Activated CD4-positive, alpha-beta T cell treated with anti-CD3 and anti-CD28 coated beads, Interleukin-2, amount 10 ng/mL, durations not matched to agents 7 days and 5 days (primary cell): ENCODE data around the gene GPBP1L1. TPM values are rescaled to one million over a fixed set of nuclear protein-coding genes. Genes with fewer than 3 reads are reported as not detected.
"Not testable (repeated sequence)": the region's sequence is repeated elsewhere in the genome, so short reads cannot be mapped to it uniquely, and the experiment has no call there.

ENCODE experiments used
- CTCF ChIA-PET: fragments of 350-600 bp; sonication (Branson Sonifier 250); formaldehyde crosslinking; loops from one replicate; lab custom pipeline; 2021; ENCODE audit warnings: antibody characterized with exemption; lab: Charles Lee
- POLR2A ChIA-PET: fragments of 350-600 bp; sonication (Branson Sonifier 250); formaldehyde crosslinking; loops from one replicate; lab custom pipeline; 2021; ENCODE audit warnings: antibody characterized with exemption; lab: Charles Lee
- DNase-seq: peaks from one replicate; pipeline ENCODE4 v3.0.0-alpha.2; 2020
- H3K27ac Mint-ChIP-seq: one replicate; pipeline ENCODE4 v1.8.0; 2021; ENCODE audit warnings: mild to moderate bottlenecking, moderate library complexity, mixed read lengths
- H3K27me3 Mint-ChIP-seq: one replicate; pipeline ENCODE4 v1.8.0; 2021; ENCODE audit warnings: mixed read lengths
- H3K36me3 Mint-ChIP-seq: one replicate; pipeline ENCODE4 v1.8.0; 2021; ENCODE audit warnings: low read depth, mixed read lengths
- H3K4me1 Mint-ChIP-seq: one replicate; pipeline ENCODE4 v1.8.0; 2021; ENCODE audit warnings: mixed read lengths
- H3K4me3 Mint-ChIP-seq: one replicate; pipeline ENCODE4 v1.8.0; 2021; ENCODE audit warnings: mild to moderate bottlenecking, moderate library complexity, mixed read lengths
- H3K9me3 Mint-ChIP-seq: one replicate; pipeline ENCODE4 v1.8.0; 2021; ENCODE audit warnings: mixed read lengths
- total RNA-seq, 2 experiments: library from RNA; stranded (reverse); gene quantifications; one replicate each; pipeline ENCODE4 v1.2.3, GENCODE V29; 2021

GPBP1L1 gene
- total RNA-seq, 2 experiments from 2014 or later = 117 to 124 TPM

DNA sequence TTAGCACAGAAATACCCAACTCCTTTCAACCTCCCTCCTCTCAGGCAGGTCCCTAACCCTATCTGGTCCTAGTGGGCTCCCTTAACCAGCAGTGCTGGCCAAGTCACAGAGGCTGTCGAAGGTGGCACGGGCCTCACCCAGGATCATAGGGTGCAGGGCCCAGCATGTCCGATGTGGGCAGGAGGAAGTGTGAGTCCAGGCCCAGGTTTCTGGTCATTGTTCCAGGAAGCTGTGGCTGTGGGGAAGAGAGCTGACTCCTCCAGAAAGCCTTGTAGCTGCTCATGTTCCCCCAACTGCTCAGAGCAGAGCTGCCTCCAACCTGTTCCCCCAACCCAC, 64.9 kb downstream of the GPBP1L1 start:
- Mint-ChIP-seq H3K4me3 (no peak overlapping the region), H3K4me1 (no peaks in the 10 kb centered on the region), H3K9me3 (no peaks in the 10 kb centered on the region), H3K27ac (peak overlapping the region; percentile 25), H3K27me3 (no peaks in the 10 kb centered on the region), H3K36me3 (peaks cover 33% of the 10 kb centered on the region)
- CTCF ChIA-PET = interaction anchor here (0.6 kb wide), 1 partner anchor 10 kb away, joined by 6 read pairs; no protein-coding TSS in a partner anchor
- DNase-seq = no peak
- POLR2A ChIA-PET = no interaction called here

GRCh38 chr1:45620588-45621500, 65.5 kb downstream of the GPBP1L1 start:
- Mint-ChIP-seq H3K4me1 (no peaks in the 10 kb centered on the region), H3K27me3 (no peaks in the 10 kb centered on the region), H3K4me3 (no peak overlapping the region), H3K27ac (peak overlapping the region; percentile 37), H3K36me3 (peaks cover 39% of the 10 kb centered on the region), H3K9me3 (no peaks in the 10 kb centered on the region)
- ChIA-PET CTCF (interaction anchor here (0.6 kb wide), 1 partner anchor 10 kb away, joined by 6 read pairs; no protein-coding TSS in a partner anchor), POLR2A (no interaction called here)
- DNase-seq = no peak

- Mint-ChIP-seq H3K36me3 (peaks cover 43% of the 10 kb centered on the region), H3K27me3 (no peaks in the 10 kb centered on the region), H3K27ac (peak overlapping the region; percentile 74), H3K4me1 (no peaks in the 10 kb centered on the region), H3K4me3 (no peak overlapping the region), H3K9me3 (no peaks in the 10 kb centered on the region)
- ChIA-PET CTCF (interaction anchor here (1.3 kb wide), 1 partner anchor 10 kb away, joined by 3 read pairs; no protein-coding TSS in a partner anchor), POLR2A (interaction anchor here (0.7 kb wide), 1 partner anchor 36 kb away, joined by 3 read pairs; no protein-coding TSS in a partner anchor)
- DNase-seq = no peak
These were observed 67.0 kb downstream of the GPBP1L1 start for GRCh38 chr1:45619149-45619921.

DNA sequence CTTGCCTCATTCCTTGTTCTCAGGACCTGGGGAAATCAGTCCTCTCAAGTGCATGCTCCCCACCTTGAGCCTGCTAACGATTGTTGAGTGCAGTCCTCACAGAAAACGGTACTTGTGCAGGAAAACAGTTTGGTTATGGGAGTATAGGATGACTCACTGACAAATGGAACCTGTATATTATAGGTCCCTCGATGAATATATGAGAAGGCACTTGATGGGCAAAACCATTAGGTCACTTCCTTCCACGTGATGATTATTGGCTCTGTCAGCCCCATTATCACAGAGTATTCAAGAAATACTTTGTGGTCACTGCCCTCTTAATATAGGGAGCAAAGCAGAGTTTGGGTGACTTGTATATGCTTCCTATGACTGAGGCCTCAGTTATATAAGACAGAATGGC, 68.7 kb downstream of the GPBP1L1 start:
- no peak overlapping the region for H3K27ac Mint-ChIP-seq
- H3K36me3 Mint-ChIP-seq = peaks cover 43% of the 10 kb centered on the region
- CTCF ChIA-PET = no interaction called here
- H3K4me3 Mint-ChIP-seq = no peak overlapping the region
- no peaks in the 10 kb centered on the region for H3K9me3 Mint-ChIP-seq
- no peak for DNase-seq
- POLR2A ChIA-PET = no interaction called here
- H3K27me3 Mint-ChIP-seq = no peaks in the 10 kb centered on the region
- H3K4me1 Mint-ChIP-seq = no peaks in the 10 kb centered on the region

DNA sequence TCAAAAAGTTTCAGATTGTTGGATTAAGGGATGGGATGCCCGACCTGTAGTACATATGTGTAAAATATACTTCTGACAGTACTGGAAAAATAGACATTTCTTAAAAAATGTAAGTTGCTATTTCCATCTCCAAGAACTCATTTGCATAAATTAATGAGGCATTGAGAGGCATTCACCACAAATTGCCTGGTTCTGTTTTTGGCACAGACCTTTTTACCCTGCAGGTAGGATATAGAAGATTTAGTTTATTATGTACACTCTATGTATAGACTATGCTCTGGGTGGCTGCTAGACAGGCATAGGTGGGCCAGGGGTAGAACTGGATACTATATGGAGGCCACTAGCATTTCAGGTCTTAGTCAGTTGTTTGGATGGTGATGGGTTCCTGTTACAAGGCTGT, 70.4 kb downstream of the GPBP1L1 start:
- CTCF ChIA-PET = no interaction called here
- H3K9me3 Mint-ChIP-seq = no peaks in the 10 kb centered on the region

GRCh38 chr1:45612941-45613579, 73.3 kb downstream of the GPBP1L1 start:
- DNase-seq = no peak
- ChIA-PET POLR2A (no interaction called here), CTCF (interaction anchor here (0.9 to 1.5 kb wide), 2 partner anchors 16 to 20 kb away, joined by 3 to 5 read pairs; no protein-coding TSS in a partner anchor)
- H3K4me1 Mint-ChIP-seq = peaks cover 5% of the 10 kb centered on the region
- H3K27me3 Mint-ChIP-seq = no peaks in the 10 kb centered on the region
- H3K4me3 Mint-ChIP-seq = no peak overlapping the region
- H3K9me3 Mint-ChIP-seq = no peaks in the 10 kb centered on the region
- H3K27ac Mint-ChIP-seq = no peak overlapping the region
- H3K36me3 Mint-ChIP-seq = peaks cover 64% of the 10 kb centered on the region

More for the DNA sequence above, 70.4 kb downstream of the GPBP1L1 start:
- POLR2A ChIA-PET = no interaction called here
- DNase-seq = no peak
- H3K27me3 Mint-ChIP-seq = no peaks in the 10 kb centered on the region
- H3K4me1 Mint-ChIP-seq = no peaks in the 10 kb centered on the region
- H3K36me3 Mint-ChIP-seq = peaks cover 50% of the 10 kb centered on the region
- H3K27ac Mint-ChIP-seq = no peak overlapping the region
- no peak overlapping the region for H3K4me3 Mint-ChIP-seq

- ChIA-PET CTCF (interaction anchor here (0.6 kb wide), 2 partner anchors 10 to 45 kb away, joined by 3 to 6 read pairs; no protein-coding TSS in a partner anchor), POLR2A (no interaction called here)
- H3K9me3 Mint-ChIP-seq = no peaks in the 10 kb centered on the region
- peaks cover 22% of the 10 kb centered on the region for H3K4me1 Mint-ChIP-seq
- H3K27ac Mint-ChIP-seq = peak overlapping the region; percentile 57
- peaks cover 68% of the 10 kb centered on the region for H3K36me3 Mint-ChIP-seq
- DNase-seq = no peak
- no peaks in the 10 kb centered on the region for H3K27me3 Mint-ChIP-seq
- no peak overlapping the region for H3K4me3 Mint-ChIP-seq
These were observed 75.6 kb downstream of the GPBP1L1 start for GRCh38 chr1:45610589-45611226.

- no peak for DNase-seq
- Mint-ChIP-seq H3K27me3 (no peaks in the 10 kb centered on the region), H3K36me3 (peaks cover 65% of the 10 kb centered on the region), H3K27ac (peak overlapping the region; percentile 44), H3K9me3 (no peaks in the 10 kb centered on the region), H3K4me1 (peaks cover 29% of the 10 kb centered on the region), H3K4me3 (no peak overlapping the region)
- ChIA-PET CTCF (no interaction called here), POLR2A (no interaction called here)
These were observed 77.9 kb downstream of the GPBP1L1 start for GRCh38 chr1:45608175-45609156.

- ChIA-PET CTCF (no interaction called here), POLR2A (no interaction called here)
- Mint-ChIP-seq H3K27ac (no peak overlapping the region), H3K36me3 (peaks cover 63% of the 10 kb centered on the region), H3K27me3 (no peaks in the 10 kb centered on the region), H3K9me3 (no peaks in the 10 kb centered on the region), H3K4me1 (peaks cover 29% of the 10 kb centered on the region), H3K4me3 (no peak overlapping the region)
- no peak for DNase-seq
These were observed 78.8 kb downstream of the GPBP1L1 start for GRCh38 chr1:45607404-45608074.

DNA sequence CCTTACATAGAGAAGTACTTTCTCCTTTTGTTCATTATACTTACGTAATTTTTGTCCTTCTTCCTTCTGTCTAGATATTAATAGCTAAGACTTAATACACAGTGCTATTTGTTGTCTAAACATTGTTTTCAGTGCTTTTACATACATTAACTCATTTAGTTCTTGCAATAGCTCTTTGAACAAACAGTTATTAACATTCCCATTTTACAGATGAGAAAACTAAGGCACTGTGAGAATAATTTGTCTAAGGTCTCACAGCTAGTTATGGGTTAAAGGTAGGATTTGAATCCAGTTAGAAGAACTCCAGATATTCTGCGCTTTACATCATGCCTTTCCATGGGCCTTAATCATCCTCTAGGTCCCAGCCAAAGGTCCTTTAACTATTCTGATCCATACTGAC, 82.1 kb downstream of the GPBP1L1 start:
- ChIA-PET CTCF (no interaction called here), POLR2A (no interaction called here)
- Mint-ChIP-seq H3K27ac (no peak overlapping the region), H3K9me3 (no peaks in the 10 kb centered on the region), H3K4me1 (peaks cover 53% of the 10 kb centered on the region), H3K4me3 (no peak overlapping the region), H3K27me3 (no peaks in the 10 kb centered on the region), H3K36me3 (peaks cover 59% of the 10 kb centered on the region)
- DNase-seq = no peak

GRCh38 chr1:45596765-45597164, 89.6 kb downstream of the GPBP1L1 start:
- H3K9me3 Mint-ChIP-seq, POLR2A ChIA-PET, H3K27me3 Mint-ChIP-seq, DNase-seq, CTCF ChIA-PET, H3K27ac Mint-ChIP-seq, H3K4me3 Mint-ChIP-seq: not testable (repeated sequence)
- Mint-ChIP-seq H3K36me3 (peaks cover 42% of the 10 kb centered on the region), H3K4me1 (peaks cover 30% of the 10 kb centered on the region)
